ENCODE results near the gene TBX15.

TBX15 gene

DNA sequence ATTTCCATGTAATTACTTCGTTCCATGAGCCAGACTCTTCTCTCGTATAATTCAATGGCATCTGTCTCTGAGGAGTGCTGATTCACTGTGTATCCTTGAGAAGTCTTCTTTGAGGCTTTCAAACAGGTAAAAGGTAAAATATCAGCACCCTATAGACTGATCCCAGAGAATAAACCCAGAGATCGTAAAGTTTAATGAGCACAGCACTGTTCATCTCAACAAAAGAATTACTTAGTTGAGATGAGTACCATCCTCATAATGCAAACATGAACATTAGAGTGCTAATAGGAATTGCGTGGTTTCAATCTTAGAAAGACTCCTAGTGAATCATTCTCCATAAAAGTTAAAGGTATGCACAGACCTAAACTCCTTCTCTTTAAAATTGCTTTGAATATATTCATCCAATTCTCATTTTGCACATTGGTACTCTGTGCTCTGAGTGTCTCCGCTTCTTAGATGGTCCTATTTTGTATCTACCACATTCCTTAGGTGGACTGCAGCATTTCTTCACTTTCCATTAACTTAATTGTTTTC, 97.2 kb downstream of the TBX15 start:
- no peak for DNase-seq (ENCODE audit: low spot score)

DNA sequence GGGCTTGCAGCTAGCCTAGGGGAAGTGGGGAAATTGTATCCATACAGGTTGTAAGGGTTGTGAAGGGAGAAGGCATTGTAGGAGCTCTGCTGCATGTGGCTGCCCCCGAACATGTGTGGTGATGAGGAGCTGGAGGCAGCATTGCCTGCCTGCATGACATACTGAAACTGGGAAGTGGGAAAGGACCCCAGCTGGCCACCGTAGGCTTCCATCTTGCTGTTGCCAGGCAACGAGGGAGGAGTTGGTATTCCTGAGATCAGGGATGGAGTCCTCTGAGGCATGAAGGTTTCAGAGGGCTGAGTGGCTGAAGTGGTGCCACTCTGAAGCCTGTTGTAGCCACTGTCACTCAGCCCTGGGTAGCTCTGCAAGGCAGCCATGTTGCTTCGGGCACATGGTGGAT, 103.2 kb downstream of the TBX15 start:
- DNase-seq (ENCODE audit: low spot score), result no peak

DNA sequence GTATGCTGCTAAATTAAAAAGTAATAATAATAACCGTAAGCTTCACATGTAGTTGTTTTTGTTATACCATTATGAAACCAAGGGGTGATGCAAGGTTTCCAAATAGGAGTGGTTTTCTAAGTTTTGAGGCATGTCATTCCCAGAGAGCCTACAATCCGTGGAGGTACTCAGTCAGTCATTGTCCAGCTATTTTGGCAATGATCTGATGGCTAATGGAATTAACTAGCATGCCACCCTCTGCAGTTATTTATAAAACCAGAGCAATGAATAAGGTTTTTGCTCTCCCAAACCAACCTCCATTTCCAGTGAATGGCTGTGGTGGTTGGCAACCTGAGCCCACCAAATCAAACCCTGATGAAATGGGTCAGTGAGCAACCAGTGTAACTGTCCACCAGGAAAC, 106.4 kb downstream of the TBX15 start:
- no peak for DNase-seq (ENCODE audit: low spot score)

DNA sequence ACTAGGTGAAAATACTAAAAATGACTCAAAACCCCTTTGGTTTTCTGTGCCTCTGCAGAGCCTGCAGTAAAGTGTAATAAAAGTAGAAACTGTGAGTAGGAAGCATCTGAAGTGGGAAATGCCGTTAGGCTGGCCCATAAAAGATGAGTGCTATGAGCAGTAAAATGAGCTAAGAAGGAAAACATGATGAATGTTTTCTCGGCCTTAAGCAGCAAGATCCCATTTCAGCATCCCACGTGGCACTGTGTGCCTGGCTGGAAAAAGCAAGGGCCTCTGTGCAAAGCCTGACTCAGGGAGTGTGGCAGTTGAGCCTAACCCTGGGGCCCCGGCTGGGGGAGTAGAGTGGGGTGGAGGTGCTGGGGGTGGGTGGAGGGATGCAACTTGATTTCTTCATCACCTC, 109.5 kb downstream of the TBX15 start:
- DNase-seq (ENCODE audit: low spot score), result no peak

DNA sequence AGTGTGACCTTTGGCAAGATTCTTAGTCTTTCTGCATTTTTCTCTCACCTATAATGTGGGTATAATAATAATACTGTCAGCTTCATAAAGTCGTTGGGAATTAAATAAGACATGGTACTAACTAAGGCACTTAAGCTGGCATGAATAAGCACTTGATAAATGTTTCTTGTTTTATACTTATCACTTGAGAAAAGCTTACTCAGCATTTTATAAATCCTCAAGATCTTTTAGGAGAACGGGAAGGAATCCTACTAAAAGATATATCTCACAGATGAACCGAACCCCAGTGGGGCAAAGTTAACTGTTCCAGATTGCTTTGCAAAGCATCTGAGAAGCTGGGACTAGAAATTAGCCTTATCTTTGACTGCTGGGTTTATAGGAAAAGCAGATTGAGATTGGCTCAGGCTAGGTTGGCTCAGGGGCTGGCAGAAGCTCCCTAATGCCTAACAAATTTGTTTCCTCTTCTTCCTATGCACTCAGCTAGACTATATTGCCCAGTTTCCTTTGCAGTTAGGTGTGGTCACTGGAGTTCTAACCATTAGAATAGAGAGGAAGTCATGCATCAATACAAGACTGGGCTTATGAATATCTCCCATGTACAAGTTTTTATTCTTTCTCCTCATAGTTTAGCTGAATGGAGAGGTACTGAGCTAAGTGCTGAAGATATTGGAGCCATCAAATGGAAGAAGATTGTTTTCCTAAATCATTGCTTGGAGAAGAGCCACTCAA, 110.3 kb downstream of the TBX15 start:
- no peak for DNase-seq (ENCODE audit: low spot score)

DNA sequence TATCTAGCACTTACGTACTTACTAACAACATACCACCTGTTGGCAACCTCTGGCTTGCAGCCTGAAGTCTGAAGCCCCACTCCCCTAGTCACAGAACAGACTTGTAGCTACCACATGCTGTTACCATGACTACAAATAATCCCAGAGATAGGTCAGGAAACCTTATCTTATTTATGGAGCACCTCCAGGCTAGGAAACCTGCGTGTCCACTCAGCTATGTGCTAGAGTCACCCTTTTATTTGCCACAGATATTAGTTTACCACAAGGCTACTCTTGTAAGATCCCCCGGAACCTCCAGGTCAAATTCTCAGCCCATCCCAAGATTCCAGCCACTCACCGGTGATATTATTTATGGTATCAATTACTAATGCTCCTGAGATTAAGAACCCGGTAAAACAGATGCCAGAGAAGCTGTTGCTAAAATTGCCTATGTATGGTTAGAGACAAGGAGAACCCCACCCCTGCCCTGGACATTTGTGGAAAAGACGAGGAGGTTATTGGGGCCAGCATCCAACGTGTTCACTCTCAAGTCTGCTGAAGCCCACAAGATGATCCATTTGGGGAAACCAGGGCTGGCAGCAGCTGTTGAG, 116.5 kb downstream of the TBX15 start:
- DNase-seq (ENCODE audit: low spot score), result no peak

DNA sequence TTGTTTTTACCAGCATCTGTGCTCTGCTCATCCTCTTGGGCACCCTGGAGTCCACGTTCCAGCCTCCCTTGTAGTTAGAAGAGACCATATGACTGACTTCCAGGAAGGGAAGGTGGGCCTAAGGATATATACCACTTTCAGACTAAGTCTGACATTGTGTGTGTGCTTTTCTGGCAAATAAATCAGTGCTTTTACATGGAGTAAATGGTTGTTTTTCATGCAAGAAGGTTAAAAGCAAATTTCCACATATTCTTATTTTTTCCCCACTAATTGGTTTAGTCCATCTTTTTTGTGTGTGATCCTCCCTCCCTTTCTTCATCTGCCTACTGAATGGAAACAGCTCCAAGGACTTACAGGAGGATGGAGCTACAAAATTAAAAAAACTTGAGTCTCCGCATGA, 119.8 kb downstream of the TBX15 start:
- no peak for DNase-seq (ENCODE audit: low spot score)

DNA sequence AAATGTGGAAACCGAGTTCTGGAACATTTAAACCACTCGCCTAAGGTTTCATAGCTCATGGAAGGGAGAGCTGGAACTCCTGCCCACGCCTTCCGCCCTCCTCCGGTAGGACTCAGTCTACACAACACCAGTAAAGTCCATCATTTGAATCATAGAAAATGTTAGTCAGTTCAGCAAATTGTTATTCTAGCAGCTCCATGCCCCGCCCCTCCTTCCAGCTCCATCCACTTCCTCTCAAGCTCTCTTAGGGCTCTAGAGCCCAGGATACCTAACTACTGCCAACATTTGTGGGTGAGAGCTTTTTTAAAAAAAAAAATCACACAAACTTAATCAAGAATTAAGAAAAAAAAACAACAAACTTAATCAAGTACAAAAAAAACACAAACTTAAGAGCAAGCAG, 121.8 kb downstream of the TBX15 start:
- no peak for DNase-seq (ENCODE audit: low spot score)

DNA sequence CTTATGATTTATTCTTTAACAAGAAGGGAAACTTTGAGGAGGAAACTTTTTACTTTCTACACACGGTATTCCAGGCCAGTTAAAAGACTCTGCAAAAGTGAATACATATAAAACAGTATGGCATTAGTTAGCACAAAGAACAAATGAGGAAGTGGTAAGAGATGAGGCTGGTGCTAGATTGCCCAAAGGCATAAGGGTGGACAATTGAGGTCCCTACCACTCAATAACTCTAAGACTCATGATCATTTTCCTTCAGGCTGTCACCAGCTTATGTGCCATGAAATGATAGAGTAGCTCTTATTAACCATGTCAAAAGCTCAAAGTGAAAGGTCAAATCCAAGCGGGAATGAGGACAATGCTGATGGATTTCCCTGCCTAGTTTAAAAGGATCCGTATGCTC, 124.5 kb downstream of the TBX15 start:
- DNase-seq (ENCODE audit: low spot score), result no peak

DNA sequence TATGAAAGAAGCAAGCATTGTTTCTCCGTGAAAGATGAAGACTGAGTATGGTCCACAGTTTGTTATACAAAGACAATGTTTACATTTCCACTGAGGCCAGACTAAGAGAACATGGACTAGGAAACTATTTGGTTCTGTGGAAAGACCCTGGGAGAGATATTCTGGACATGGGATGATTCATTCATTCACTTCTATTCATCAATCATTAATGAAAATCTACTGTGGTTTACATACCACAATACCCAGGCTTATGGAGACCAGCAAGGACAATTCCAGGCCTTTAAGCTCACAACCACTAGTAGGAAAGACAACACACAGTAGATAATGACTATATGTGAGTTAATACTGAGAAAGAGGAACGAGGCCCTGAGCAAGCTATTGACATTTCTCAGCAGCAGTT, 125.4 kb downstream of the TBX15 start:
- DNase-seq (ENCODE audit: low spot score), result no peak

DNA sequence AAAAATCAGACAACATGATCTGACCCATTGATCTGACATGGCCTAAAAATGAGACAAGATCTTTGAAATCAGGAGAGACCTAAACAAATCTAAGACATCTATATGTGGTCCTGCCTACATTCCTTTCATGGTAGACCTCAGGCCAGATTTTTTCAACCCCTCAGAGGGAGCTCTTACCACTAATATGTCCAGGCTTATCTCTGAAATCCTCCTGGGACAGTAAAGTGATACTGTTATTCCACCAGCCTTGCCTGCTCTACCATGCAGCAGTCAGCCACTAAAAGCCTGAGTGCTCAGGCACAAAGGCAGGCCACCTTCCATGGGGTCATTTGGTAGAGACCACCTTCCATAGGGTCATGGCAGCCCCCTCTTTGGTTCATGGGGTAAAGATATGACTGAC, 126.9 kb downstream of the TBX15 start:
- no peak for DNase-seq (ENCODE audit: low spot score)

DNA sequence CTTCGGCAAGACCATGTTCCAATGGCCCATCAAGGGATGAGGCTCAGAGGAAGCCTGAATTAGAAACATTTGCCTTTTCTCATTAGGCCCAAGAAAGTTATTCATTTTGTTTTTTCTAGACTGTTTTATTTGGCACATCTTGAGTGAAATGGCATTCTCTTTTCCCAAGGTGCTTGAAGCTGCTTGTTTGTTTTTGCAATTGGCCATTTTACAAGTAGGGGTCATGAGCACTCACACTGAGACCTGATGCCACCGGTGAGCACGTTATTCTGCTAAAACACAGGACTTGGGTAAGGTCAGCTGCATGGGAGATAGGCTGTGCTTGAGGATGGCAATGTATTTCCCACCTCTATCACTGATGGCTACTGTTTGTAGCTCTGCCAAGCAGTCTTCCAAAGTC, 128.1 kb downstream of the TBX15 start:
- no peak for DNase-seq (ENCODE audit: low spot score)

DNA sequence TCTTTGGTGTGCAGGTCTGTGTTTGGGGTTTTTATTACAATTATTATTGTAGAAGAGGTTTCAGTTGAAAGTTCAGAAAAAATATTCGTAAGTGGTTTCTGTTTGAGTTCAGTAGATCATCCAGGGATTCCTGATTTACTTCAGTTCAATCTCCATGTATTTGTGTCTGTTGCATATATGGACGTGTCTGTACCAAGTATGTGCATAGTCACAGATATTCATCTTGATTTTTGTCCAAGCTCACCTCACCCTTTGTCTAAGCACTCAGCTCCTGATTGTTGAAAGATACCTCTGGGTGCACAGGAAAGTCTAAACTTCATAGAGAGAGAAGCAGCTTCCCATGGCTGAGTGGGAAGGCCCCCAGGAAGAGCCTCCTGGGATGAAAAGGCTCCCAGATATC, 141.7 kb downstream of the TBX15 start:
- no peak for DNase-seq (ENCODE audit: low spot score)

DNA sequence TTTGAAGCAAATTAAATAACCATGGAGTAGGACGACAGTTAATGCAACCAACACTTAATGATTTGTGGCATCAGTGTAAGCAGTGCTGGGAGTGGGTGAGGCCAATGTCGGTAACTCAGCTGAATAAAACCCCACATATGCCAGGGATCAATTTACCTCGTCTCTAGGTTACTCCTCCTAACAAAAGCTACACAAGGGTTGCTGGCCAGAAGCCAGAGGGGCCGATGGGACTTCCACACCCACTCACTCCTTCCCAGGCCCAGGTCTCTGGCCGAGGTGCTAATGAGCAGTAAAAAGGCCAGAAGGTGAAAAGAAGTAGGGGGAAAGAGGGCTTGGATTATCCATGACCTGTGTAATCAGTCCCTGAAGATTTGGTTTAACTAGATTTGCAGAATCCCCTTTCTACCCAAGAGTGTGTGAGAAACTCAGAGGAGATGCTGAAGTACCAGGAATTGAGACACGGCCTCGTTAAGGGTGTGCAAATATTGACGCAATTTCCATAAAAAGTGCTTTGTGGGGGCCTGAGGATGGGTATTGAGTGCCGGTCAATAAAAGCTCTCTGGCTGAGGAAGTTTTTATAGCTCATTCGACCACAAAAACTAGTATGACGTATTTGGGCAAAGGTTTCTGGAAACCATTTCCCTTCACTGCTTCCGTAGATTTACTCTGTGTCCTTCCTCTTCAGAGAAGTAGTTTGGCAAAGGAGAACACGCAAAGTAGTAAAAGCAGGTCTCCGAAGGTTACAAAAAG, 145.5 kb downstream of the TBX15 start:
- DNase-seq (ENCODE audit: low spot score), result no peak

DNA sequence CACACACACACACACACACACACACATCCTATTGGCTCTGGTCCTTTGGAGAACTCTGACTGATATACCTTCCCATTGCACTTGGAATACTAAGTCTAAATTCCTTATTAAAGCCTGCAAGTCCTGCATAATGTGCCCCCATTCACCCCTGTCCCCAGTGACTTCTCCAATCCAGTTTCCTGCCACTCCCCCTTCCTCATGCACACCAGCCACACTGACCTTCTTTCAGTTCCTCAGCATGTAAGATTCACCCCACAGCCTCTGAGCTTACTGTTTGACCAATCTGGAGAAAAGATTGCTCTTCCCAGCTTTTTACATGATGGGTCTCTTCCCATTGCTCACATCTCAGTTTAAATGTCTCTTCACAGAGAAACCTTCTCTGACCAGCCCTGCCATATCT, 146.6 kb downstream of the TBX15 start:
- DNase-seq (ENCODE audit: low spot score), result no peak

Data from pons (tissue), 1 donor.